NK-92 (cell line): ENCODE data around the gene NDUFV3.
"Not testable (repeated sequence)": the region's sequence is repeated elsewhere in the genome, so short reads cannot be mapped to it uniquely, and the experiment has no call there.

Experiments
- DNase-seq: peaks from one replicate; lab custom pipeline; 2025; ENCODE audit not compliant: unreplicated experiment; lab: John Stamatoyannopoulos, UW

Gene NDUFV3

DNA sequence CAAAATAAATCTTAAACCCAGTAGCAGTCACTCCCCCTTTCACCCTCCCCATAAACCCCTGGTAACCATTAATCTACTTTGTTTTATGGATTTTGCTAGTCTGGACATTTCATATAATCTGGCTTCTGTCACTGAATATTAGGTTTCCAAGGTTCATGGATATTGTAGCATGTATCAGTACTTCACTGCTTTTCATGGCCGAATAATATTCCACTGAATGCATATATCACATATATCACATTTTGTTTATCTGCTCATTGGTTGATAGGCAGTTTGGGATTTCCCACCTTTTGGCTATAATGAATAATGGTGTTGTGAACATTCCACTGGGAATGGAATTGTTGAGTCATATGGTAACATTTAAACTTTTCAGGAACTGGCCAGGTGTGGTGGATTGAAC lies 9.2 kb upstream of the NDUFV3 start:
- DNase-seq: no peak

DNA sequence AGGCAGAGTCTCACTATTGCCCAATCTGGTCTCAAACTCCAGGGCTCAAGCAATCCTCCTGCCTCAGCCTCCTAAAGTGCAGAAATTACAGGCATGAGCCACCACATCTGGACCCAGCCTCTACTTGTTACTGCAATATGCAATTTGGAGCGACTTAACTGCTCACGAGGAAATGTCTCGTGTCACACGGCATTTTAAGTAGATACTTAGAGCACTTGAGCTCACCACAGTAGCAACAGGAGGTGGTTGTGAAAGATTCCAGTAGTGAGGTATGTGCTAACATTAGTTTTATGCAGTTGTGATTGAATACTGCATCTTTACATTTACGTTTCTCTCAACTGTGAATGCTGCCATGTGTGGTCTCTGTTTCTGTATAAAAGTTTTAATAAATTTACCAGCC lies 5.8 kb upstream of the NDUFV3 start:
- no peak for DNase-seq

DNA sequence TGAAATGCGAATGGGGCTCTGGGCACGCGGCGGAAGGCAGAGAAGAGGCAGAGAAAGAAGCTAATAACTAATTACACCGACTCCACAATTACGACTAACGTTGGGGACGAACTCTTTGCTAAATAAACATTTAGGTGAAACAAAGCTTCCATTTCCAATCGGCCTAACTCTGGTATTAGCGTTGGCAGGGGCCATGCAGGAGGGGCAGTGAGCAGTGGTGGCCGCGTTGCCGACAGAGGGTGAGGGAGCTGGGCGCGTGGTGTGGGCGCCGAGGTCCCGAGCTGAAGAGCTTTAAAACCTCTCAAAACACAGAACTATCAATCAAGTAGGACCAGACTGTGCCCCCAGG lies 553 bp upstream of the NDUFV3 start:
- no peak for DNase-seq

DNA sequence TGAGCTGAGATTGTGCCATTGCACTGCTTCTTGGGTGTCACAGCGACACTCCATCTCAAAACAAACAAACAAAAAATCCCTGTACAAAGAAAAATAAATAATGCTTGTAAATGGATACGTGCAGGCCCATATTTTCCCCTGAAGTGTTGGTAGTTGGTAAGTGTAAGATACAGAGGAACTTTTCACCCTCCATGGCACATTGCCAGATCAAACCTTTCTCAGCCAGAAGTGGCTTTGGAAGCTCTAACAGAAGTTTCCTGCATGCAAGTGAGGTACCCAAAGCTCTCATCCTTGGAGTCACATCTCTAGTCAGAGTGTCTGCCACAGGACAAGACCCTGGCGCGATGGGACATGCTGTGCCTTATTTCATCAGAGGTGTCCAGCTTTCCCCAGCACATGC lies 7.3 kb downstream of the NDUFV3 start:
- no peak for DNase-seq

DNA sequence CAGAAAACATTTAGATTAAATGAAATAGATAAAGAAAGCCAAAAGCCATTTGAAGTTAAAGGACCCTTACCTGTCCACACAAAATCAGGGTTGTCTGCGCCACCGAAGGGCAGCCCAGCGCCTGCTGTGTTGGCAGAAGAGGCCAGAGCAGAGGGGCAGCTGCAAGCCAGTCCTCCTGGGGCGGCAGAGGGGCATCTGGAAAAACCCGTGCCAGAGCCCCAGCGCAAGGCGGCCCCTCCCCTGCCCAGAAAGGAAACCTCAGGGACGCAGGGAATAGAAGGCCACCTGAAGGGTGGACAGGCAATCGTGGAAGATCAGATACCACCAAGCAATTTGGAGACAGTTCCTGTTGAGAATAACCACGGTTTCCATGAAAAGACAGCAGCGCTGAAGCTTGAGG lies 10.7 kb downstream of the NDUFV3 start:
- no peak for DNase-seq

DNA sequence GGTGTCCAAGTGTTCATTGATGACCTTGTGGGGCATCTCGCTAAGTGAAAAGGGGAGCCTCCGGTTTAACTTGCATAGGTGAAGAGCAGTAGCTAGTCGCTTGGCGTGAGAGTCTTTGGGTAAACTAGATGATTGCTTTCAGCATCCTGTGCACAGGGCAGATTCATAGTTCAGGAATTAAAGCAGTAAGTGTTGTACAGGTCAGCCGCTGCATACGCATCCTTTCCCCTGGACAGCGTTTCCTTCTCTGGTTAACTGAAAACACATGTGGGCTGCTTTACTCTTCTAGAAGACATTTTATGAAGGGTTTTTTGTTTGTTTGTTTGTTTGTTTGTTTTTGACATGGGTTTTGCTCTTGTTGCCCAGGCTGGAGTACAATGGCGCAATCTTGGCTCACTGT lies 12.1 kb downstream of the NDUFV3 start:
- no peak for DNase-seq

DNA sequence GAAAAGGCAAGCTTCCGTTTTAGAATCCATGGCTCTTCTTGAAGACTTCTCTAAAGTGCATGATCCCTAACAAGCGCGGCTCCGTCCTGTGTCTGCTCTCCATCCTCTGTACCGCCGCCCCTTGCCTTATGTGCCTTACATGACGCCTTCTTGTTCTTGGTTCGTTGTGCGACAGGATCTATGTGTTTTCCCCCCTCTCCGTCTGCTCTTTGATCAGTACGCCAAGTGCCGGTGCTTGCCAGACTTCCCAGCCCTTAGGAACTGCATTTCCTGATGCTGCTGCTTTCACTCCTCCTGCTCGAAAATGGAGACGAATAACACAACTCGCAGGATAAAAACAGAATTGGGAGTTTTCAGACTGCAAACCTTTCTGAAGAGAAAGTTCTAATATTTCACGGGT lies 13.1 kb downstream of the NDUFV3 start:
- no peak for DNase-seq

DNA sequence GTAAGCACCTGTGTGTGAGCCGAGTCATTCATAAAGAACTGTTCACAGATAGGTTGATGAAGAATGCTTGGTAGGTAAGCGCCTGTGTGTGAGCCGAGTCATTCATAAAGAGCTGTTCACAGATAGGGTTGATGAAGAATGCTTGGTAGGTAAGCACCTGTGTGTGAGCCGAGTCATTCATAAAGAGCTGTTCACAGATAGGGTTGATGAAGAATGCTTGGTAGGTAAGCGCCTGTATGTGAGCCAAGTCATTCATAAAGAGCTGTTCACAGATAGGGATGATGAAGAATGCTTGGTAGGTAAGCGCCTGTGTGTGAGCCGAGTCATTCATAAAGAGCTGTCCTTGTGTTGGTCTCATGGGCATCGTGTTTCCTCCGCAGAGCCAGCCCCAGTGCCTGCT lies 15.4 kb downstream of the NDUFV3 start:
- DNase-seq: not testable (repeated sequence)

DNA sequence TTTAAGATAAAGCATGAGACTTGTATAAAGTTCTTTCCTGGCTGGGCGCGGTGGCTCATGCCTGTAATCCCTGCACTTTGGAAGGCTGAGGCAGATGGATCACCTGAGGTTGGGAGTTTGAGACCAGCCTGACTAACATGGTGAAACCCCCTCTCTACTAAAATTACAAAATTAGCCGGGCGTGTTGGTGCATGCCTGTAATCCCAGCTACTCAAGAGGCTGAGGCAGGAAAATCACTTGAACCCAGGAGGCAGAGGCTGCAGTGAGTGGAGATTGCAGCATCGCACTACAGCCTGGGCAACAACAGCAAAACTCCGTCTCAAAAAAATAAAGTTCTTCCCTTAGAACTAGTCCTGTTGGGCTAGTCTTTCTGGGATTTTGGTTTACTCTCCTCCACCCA lies 18.8 kb downstream of the NDUFV3 start:
- DNase-seq: not testable (repeated sequence)

DNA sequence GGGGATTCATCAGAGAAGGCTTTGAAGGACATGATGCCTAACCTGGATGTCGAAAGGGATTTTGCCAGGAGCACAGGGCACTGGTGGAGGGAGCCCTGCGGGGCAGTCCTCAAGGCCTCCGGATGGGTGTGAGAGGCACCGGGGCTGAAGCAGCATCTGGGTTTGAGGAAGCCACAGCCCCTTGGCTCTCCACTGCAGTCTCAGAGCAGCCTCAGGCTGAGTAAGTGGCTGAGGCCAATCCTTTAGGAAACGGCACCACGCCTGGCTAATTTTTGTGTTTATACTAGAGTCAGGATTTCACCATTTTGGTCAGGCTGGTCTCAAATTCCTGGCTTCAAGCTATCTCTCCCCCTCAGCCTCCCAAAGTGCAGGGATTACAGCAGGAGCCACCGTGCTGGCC lies 20.4 kb downstream of the NDUFV3 start:
- no peak for DNase-seq

DNA sequence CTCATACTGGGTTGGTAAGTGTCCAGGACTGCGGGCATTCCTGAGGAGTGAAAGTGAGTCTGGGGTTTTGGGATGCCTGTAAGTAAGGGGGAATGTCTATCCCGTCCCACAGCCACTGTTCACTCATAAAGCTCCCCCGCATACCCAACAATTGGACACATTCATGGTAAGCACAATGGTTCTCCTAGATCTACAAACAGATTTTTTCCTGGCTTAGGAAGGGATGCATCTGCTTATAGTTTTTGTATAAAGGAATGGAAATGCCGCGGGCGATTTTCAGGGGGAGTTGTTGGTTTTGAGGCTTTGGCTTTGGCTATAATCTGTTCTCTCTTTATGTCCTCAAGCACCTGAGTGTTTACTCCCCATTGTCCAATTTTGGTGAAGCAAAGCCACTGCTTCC lies 25.2 kb downstream of the NDUFV3 start:
- no peak for DNase-seq

DNA sequence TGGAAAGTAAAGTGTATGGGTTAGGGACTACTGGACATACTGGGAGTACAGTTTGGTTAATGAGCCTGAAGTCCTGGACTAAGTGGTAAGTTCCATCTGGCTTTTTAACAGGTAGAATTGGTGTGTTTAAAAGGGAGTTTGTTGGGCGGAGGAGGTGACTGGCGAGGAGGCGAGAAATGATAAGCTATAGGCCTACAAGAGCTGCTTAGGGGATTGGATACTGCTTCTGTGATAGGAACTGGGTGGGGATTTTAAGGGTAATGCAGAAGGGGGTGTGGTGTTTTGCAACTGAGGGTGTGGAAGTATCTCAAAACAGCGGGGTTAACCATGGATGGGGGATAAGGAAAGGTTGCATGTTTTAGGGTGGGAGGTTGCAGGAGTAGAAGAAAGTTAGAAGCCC lies 28.8 kb downstream of the NDUFV3 start:
- DNase-seq: no peak

DNA sequence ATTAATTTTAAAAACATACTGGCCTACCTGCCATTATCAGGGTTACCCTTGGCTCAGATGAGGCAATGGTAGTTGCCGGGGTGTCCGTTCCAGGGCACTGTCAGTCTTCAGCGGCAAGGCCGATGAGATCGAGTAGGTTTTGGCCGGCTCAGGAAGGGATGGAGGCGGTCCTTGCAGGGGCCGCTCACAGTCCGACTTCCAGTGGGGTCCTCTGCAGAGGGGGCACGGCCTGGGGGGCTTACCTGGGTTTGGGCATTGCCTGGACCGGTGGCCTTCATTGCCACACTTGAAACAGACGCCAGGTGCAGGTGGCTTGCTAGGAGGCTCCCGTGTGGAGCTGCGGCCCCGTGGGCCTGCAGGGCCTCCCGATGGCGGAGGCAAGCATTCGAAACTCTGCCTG lies 29.8 kb downstream of the NDUFV3 start:
- no peak for DNase-seq

DNA sequence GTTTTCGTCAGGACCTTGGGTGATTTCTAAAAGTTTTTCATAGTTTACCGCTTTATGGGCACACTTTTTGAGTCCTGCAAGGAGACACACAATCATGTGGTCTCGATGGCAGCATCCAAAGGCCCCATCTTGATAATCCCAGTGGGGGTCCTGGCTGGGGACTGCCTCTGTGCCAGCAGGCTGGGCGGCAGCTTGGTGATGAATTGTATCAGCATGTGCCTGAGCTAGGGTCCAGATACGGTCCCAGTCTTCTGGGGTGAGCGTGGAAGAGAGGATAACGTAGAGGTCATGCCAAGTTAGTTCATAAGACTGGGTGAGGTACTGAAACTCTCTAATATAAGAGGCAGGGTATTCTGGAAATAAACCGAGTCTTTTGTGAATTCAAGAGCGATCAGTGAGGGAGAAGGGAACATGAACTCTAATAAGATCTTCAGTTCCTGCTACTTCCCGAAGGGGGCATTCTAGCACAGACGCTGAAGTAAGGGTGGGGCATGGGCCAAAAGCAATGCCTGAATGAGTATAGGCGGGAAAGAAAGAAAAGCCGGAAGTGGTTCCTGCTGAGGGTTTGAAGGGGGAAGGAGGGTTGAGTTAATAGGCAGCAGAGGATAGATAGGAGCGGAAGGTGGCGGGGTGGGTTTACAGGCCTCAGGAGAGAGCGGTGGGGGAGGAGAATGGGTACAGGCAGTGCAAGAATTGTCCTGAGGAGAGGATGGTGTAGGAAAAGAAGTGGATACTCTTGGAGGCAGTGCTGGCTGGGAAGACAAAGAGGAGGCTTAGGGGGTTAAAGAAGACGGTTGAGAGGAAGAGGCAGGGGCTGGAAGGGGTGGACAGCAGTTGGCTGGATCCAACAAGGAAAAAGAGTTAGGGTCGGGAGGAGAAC lies 30.7 kb downstream of the NDUFV3 start:
- DNase-seq: no peak

DNA sequence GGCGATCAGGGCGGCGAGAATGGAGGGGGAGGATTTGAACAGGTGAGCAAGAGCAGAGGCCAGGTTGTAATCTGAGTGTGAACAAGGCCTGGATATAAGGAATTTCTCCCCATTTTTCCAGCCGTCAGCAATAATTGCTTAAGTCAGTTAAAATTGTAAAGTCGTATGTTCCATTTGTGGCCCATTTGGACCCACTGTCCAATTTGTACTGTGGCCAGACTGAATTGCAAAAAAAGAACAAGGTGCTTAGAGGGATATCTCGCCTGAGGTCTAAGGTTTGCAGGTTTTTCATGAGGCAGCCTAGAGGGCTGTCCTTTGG lies 31.3 kb downstream of the NDUFV3 start:
- no peak for DNase-seq

DNA sequence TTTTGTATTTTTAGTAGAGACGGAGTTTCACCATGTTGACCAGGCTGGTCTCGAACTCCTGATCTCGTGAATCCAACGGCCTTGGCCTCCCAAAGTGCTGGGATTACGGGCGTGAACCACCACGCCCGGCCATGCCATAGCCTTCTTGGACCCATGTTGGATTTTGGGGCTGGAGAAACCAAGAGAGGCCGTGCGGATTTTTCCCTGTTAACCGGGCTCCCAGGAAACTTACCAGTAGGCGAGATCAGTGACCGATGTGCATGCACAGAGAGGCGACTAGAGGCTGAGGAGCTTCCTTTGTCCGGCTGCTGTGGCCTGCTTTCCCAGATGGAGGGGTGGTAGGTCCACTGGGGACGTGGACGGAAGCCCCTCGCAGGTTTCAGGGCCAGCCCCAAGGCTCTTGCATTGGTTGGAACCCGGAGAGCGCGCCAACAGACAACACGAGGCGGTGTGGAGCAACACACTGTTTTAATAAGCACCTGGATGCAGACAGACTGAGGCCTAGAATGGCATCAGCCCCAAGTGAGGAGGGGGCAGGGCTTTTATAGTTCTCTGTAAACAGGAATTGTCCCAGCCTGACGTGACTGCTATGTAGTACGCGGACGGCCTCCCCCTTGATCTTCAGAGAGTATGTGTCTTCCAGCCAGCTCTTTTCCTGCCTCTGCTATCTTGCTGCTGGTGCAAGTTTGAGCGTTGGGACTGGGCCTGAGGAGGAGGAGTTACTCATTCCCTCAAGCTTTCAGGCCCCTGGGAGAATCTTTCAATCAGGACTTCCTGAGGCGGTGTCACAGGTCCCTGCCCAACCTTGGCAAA lies 32.2 kb downstream of the NDUFV3 start, which contains the start of gene ERVH48-1:
TSS of gene ERVH48-1 (minus strand) at position 517 of the 813 bp plus-strand sequence. CDS start 6,624 bp downstream, outside the sequence.
- no peak for DNase-seq

DNA sequence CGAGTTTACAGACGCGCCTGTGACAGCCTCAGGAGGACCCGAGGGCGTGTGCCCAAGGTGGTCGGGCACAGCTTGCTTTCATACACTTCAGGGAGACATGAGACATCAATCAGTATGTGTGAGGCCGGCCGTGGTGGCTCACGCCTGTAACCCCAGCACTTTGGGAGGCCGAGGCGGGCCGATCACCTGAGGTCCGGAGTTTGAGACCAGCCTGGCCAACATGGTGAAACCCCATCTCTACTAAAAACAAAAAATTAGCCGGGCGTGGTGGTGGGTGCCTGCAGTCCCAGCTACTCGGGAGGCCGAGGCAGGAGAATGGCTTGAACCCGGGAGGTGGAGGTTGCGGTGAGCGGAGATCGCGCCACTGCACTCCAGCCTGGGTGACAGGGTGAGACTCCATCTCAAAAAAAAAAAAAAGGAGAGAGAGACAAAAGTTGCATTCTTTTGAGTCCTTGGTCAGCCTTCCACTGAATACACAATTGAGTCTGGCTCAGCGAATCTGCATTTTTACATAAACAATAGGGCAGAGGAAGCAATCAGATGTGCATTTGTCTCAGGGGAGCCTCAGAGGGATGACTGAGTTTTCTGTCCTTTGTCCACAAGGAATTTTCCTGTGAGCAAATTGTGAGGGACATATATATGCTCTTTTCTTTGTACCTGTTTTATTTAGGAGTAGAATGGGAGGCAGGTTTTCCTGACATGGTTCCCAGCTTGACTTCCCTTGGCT lies 34.5 kb downstream of the NDUFV3 start:
- not testable (repeated sequence) for DNase-seq

DNA sequence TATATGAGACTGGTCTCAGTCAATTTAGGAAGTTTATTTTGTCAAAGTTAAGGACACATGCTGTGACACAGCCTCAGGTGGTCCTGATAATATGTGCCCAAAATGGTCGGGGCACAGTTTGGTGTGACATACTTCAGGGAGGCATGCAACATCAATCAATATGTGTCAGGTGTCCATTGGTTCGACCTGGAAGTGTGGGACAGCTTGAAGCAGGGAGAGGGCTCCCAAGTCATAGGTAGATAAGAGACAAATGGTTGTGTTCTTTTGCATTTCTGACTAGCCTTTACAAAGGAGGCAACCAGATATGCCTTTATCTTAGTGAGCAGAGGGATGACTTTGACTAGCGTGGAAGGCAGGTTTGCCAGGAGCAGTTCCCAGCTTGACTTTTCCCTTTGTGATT lies 36.9 kb downstream of the NDUFV3 start:
- no peak for DNase-seq

DNA sequence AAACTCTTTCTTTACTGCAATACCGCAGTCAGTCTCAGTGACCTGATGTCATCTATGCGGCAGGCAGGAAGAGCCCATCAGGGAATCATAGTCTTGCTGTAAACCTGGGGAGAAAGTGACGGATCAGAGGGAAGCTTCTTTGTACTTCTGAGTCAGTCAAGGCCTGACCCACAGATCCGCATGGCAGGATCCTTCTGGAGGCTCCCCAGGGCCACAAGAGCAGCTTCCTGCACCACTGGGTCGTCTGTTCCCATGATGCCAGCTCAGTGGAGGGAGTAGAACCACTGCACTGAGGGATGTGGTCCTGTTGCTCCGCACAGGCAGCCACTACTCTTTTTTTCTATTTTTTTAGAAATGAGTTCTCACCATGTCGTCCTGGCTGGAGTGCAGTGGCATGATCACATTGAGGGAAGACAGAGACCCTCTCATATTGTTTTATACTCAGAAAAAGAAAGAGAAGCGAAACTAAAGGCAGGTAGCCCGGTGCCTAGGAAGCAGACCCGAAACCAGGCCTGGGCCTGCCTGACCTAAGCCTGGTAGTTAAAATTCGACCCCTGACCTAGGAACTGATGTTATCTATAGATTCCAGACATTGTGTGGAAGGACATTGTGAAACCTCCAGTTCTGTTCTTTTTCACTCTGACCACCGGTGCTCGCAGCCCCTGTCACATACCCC lies 38.6 kb downstream of the NDUFV3 start:
- no peak for DNase-seq

DNA sequence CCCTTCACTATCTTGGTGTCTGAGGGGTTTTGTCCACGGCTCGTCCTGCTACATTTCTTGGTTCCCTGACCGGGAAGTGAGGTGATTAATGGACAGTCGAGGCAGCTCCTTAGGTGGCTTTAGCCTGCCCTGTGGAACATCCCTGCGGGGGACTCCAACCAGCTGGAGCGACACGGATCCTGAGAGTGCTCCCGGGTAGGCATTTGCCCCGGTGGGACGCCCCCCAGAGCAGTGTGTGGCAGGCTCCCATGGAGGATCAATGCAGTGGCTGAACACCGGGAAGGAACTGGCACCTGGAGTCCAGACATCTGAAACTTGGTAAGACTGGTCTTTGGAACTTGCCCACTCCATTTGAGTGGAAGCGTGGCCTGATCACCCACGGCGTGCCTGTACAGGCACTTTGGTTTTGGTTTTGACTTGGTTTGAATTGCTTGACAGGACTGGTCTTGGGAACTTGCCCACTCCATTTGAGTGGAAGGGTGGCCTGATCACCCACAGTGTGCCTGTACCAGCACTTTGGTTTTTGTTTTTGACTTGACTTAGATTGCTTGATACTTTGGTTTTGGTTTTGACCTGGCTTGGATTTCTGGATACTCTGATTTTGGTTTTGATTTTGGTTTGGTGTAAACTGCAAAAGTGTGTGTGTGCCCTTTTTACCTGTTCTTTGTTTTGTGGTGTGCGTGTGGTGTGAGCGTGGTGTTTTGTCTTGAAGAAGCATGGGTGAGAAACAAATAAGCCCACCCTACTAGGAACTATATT lies 39.4 kb downstream of the NDUFV3 start:
- DNase-seq: not testable (repeated sequence)
